Right renal pelvis (tissue), 4 donors: ENCODE results near the gene KRT73. TPM values are rescaled to one million over a fixed set of nuclear protein-coding genes. Genes with fewer than 3 reads are reported as not detected.
"Not testable (repeated sequence)": the region's sequence is repeated elsewhere in the genome, so short reads cannot be mapped to it uniquely, and the experiment has no call there.

ENCODE experiments used
- DNase-seq, 4 donors: peaks; one replicate each; pipeline ENCODE4 v3.0.0-alpha.2; 2013; ENCODE audit warnings: low read depth in 4 of 4, low spot score in 3 of 4, missing footprints in 1 of 4
- polyA plus RNA-seq, 4 donors: library from polyadenylated mRNA; unstranded; fragments of 120-200 nt; gene quantifications; one replicate each; pipeline ENCODE4 v1.2.1, GENCODE V29; 2013; ENCODE audit not compliant: insufficient read length in 4 of 4

KRT73 gene
- polyA plus RNA-seq, 4 donors = not detected

GRCh38 chr12:52603314-52603713, 15.0 kb downstream of the KRT73 start:
- no peak for DNase-seq

GRCh38 chr12:52602552-52602951, 15.8 kb downstream of the KRT73 start:
- no peak for DNase-seq

- DNase-seq = no peak
Measured at GRCh38 chr12:52601671-52602070, 16.7 kb downstream of the KRT73 start.

- no peak for DNase-seq
Measured at GRCh38 chr12:52600941-52601481, 17.3 kb downstream of the KRT73 start, which contains the start of gene KRT72. KRT72 (minus strand) TSS chr12:52601463; CDS start chr12:52601452, 11 bp downstream.

- DNase-seq = no peak
Measured at GRCh38 chr12:52600475-52600874, 17.9 kb downstream of the KRT73 start.

- no peak for DNase-seq
Measured at GRCh38 chr12:52600071-52600470, 18.3 kb downstream of the KRT73 start.

GRCh38 chr12:52598966-52599365, 19.4 kb downstream of the KRT73 start:
- no peak for DNase-seq

GRCh38 chr12:52594237-52594636, 24.1 kb downstream of the KRT73 start:
- DNase-seq = not testable (repeated sequence)

GRCh38 chr12:52591521-52591920, 26.8 kb downstream of the KRT73 start:
- DNase-seq = no peak

GRCh38 chr12:52590021-52590420, 28.3 kb downstream of the KRT73 start:
- DNase-seq = no peak

GRCh38 chr12:52587563-52587962, 30.8 kb downstream of the KRT73 start:
- no peak for DNase-seq

GRCh38 chr12:52585946-52586345, 32.4 kb downstream of the KRT73 start:
- DNase-seq = no peak

- no peak for DNase-seq
Measured at GRCh38 chr12:52585066-52585465, 33.3 kb downstream of the KRT73 start.

- DNase-seq = no peak
Measured at GRCh38 chr12:52584156-52584682, 34.1 kb downstream of the KRT73 start.

- peak; percentile 32 to 55 (median 36) for DNase-seq
Measured at GRCh38 chr12:52582971-52583456, 35.3 kb downstream of the KRT73 start.

- DNase-seq = no peak
Measured at GRCh38 chr12:52582486-52582885, 35.9 kb downstream of the KRT73 start.

- no peak for DNase-seq
Measured at GRCh38 chr12:52581481-52581880, 36.9 kb downstream of the KRT73 start.

GRCh38 chr12:52581066-52581465, 37.3 kb downstream of the KRT73 start:
- no peak for DNase-seq

- no peak for DNase-seq
Measured at GRCh38 chr12:52580496-52580895, 37.9 kb downstream of the KRT73 start.

GRCh38 chr12:52579468-52580465, 38.6 kb downstream of the KRT73 start:
- no peak for DNase-seq

GRCh38 chr12:52578469-52578868, 39.9 kb downstream of the KRT73 start:
- no peak for DNase-seq
